Muscle of arm (tissue), 12 donors: ENCODE measurements around the gene NKIRAS2. TPM values are rescaled to one million over a fixed set of nuclear protein-coding genes. Genes with fewer than 3 reads are reported as not detected.

Source experiments
- DNase-seq: peaks from one replicate; pipeline ENCODE4 v3.0.0-alpha.2; 2013
- polyA plus RNA-seq, 12 donors: library from polyadenylated mRNA; unstranded; fragments of 120-200 nt; gene quantifications; one replicate each; pipeline ENCODE4 v1.2.1, GENCODE V29; 2013; ENCODE audit not compliant: insufficient read length in 12 of 12

NKIRAS2 gene
- polyA plus RNA-seq, 12 donors, result 31.0 to 65.9 (median 39.6) TPM; not detected in 1

GRCh38 chr17:42051645-42052044 lies 31.8 kb downstream of the NKIRAS2 start:
- no peak for DNase-seq

GRCh38 chr17:42052346-42052877 lies 32.5 kb downstream of the NKIRAS2 start:
- DNase-seq, result no peak

- no peak for DNase-seq
These were observed 34.0 kb downstream of the NKIRAS2 start for GRCh38 chr17:42053731-42054500.

GRCh38 chr17:42055027-42055426 lies 35.1 kb downstream of the NKIRAS2 start:
- DNase-seq, result no peak

GRCh38 chr17:42055496-42055895 lies 35.6 kb downstream of the NKIRAS2 start:
- DNase-seq, result no peak

- DNase-seq, result no peak
These were observed 36.7 kb downstream of the NKIRAS2 start for GRCh38 chr17:42056635-42057034.

GRCh38 chr17:42058063-42058462 lies 38.2 kb downstream of the NKIRAS2 start:
- no peak for DNase-seq

GRCh38 chr17:42059815-42060214 lies 39.9 kb downstream of the NKIRAS2 start:
- no peak for DNase-seq

GRCh38 chr17:42060231-42060630 lies 40.3 kb downstream of the NKIRAS2 start:
- no peak for DNase-seq

GRCh38 chr17:42061646-42062487 lies 42.0 kb downstream of the NKIRAS2 start:
- no peak for DNase-seq

GRCh38 chr17:42062681-42063080 lies 42.8 kb downstream of the NKIRAS2 start:
- no peak for DNase-seq

GRCh38 chr17:42065201-42065600 lies 45.3 kb downstream of the NKIRAS2 start:
- DNase-seq, result no peak

GRCh38 chr17:42067371-42068091 lies 47.6 kb downstream of the NKIRAS2 start:
- DNase-seq, result peak; percentile 42

- no peak for DNase-seq
These were observed 49.1 kb downstream of the NKIRAS2 start for GRCh38 chr17:42068979-42069378.

- no peak for DNase-seq
These were observed 51.9 kb downstream of the NKIRAS2 start for GRCh38 chr17:42071810-42072209.

- no peak for DNase-seq
These were observed 52.7 kb downstream of the NKIRAS2 start for GRCh38 chr17:42072323-42073187.

Other genes with a start within 250 kb of the NKIRAS2 start
- gene JUP, start 233.4 kb upstream of the NKIRAS2 start, polyA plus RNA-seq, result 100 to 1,000 TPM in 1 of 12 donors, 10 to 100 TPM in 10, not detected in 1; 22.8 to 204 (median 36.5) TPM
- 10 to 100 TPM in 11 of 12 donors, not detected in 1; 31.4 to 49.8 (median 35.8) TPM for gene P3H4, start 208.1 kb upstream of the NKIRAS2 start, polyA plus RNA-seq
- 100 to 1,000 TPM in 9 of 12 donors, 10 to 100 TPM in 2, not detected in 1; 88.2 to 164 (median 124) TPM for gene FKBP10, start 207.1 kb upstream of the NKIRAS2 start, polyA plus RNA-seq
- 10 to 100 TPM in 11 of 12 donors, not detected in 1; 30.4 to 68.2 (median 44.9) TPM for gene NT5C3B, start 183.9 kb upstream of the NKIRAS2 start, polyA plus RNA-seq
- under 1 TPM in 7 of 12 donors, not detected in 5; 0.12 to 0.48 (median 0.28) TPM for gene KLHL10, start 182.3 kb upstream of the NKIRAS2 start, polyA plus RNA-seq
- gene KLHL11, start 154.7 kb upstream of the NKIRAS2 start, polyA plus RNA-seq, result 1 to 10 TPM in 11 of 12 donors, not detected in 1; 4.7 to 8.1 (median 6.3) TPM
- 10 to 100 TPM in 11 of 12 donors, not detected in 1; 43.2 to 72.6 (median 52.8) TPM for gene ACLY, start 101.1 kb upstream of the NKIRAS2 start, polyA plus RNA-seq
- gene ODAD4, start 89.5 kb upstream of the NKIRAS2 start, polyA plus RNA-seq, result 1 to 10 TPM in 4 of 12 donors, under 1 TPM in 6, not detected in 2; 0.49 to 1.5 (median 0.82) TPM
- gene CNP, start 53.3 kb upstream of the NKIRAS2 start, polyA plus RNA-seq, result 10 to 100 TPM in 11 of 12 donors, not detected in 1; 30.9 to 69.5 (median 42.6) TPM
- gene DNAJC7, start 2.7 kb upstream of the NKIRAS2 start, polyA plus RNA-seq, result 100 to 1,000 TPM in 3 of 12 donors, 10 to 100 TPM in 8, not detected in 1; 57.5 to 126 (median 94.3) TPM
- gene C17orf113, start 30.5 kb downstream of the NKIRAS2 start, polyA plus RNA-seq, result 1 to 10 TPM in 6 of 12 donors, under 1 TPM in 4, not detected in 2; 0.72 to 1.8 (median 1.2) TPM
- 10 to 100 TPM in 2 of 12 donors, 1 to 10 TPM in 8, not detected in 2; 4.1 to 12.2 (median 6.5) TPM for gene ZNF385C, start 78.4 kb downstream of the NKIRAS2 start, polyA plus RNA-seq
- gene DHX58, start 92.6 kb downstream of the NKIRAS2 start, polyA plus RNA-seq, result 10 to 100 TPM in 1 of 12 donors, 1 to 10 TPM in 10, not detected in 1; 2.3 to 12.1 (median 5.3) TPM
- 10 to 100 TPM in 11 of 12 donors, not detected in 1; 34.3 to 69.5 (median 40.3) TPM for gene KAT2A, start 101.3 kb downstream of the NKIRAS2 start, polyA plus RNA-seq
- gene HSPB9, start 102.7 kb downstream of the NKIRAS2 start, polyA plus RNA-seq, result under 1 TPM in 10 of 12 donors, not detected in 2; 0.10 to 0.43 (median 0.28) TPM
- gene RAB5C, start 134.9 kb downstream of the NKIRAS2 start, polyA plus RNA-seq, result 100 to 1,000 TPM in 2 of 12 donors, 10 to 100 TPM in 9, not detected in 1; 47.9 to 136 (median 56.5) TPM
- gene KCNH4, start 161.1 kb downstream of the NKIRAS2 start, polyA plus RNA-seq, result under 1 TPM in 3 of 12 donors, not detected in 9; 0.05 to 0.07 (median 0.07) TPM
- gene HCRT, start 165.4 kb downstream of the NKIRAS2 start, polyA plus RNA-seq, result under 1 TPM in 2 of 12 donors, not detected in 10; 0.32 to 0.58 TPM
- gene GHDC, start 174.4 kb downstream of the NKIRAS2 start, polyA plus RNA-seq, result 10 to 100 TPM in 5 of 12 donors, 1 to 10 TPM in 6, not detected in 1; 8.1 to 14.6 (median 10.0) TPM